ENCODE measurements around the gene NPAS3.

The NPAS3 gene

GRCh38 chr14:33477797-33478196 lies 539.1 kb downstream of the NPAS3 start:
- H3K9me2 ChIP-seq (replicated peaks; ENCODE audit: insufficient read depth, low read length) = no peaks in the 10 kb centered on the region
- H3K4me3 ChIP-seq (ENCODE audit: low read length) = no peak overlapping the region
- no peak overlapping the region for H3K4me2 ChIP-seq (ENCODE audit: low read depth, low read length)
- no peaks in the 10 kb centered on the region for H3K79me2 ChIP-seq (ENCODE audit: low read length)
- no peaks in the 10 kb centered on the region for H4K20me1 ChIP-seq (ENCODE audit: insufficient read depth, low read length)
- no peak overlapping the region for H3K9ac ChIP-seq (ENCODE audit: low read length)
- no peak for DNase-seq
- no peaks in the 10 kb centered on the region for H3K9me3 ChIP-seq (replicated peaks; ENCODE audit: insufficient read depth, low read length)
- TF ChIP-seq, protein P1, sequence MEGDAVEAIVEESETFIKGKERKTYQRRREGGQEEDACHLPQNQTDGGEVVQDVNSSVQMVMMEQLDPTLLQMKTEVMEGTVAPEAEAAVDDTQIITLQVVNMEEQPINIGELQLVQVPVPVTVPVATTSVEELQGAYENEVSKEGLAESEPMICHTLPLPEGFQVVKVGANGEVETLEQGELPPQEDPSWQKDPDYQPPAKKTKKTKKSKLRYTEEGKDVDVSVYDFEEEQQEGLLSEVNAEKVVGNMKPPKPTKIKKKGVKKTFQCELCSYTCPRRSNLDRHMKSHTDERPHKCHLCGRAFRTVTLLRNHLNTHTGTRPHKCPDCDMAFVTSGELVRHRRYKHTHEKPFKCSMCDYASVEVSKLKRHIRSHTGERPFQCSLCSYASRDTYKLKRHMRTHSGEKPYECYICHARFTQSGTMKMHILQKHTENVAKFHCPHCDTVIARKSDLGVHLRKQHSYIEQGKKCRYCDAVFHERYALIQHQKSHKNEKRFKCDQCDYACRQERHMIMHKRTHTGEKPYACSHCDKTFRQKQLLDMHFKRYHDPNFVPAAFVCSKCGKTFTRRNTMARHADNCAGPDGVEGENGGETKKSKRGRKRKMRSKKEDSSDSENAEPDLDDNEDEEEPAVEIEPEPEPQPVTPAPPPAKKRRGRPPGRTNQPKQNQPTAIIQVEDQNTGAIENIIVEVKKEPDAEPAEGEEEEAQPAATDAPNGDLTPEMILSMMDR (IDR thresholded peaks at IDR 0.05; ENCODE audit: low read length) = no peak
- TF ChIP-seq EZH2 (optimal IDR thresholded peaks at IDR 0.05; ENCODE audit: low read depth, low read length) (no peak), EZH2phosphoT487 (IDR thresholded peaks at IDR 0.05; ENCODE audit: low read length) (no peak)
- H3K36me3 ChIP-seq (replicated peaks; ENCODE audit: insufficient read depth, low read length) = no peaks in the 10 kb centered on the region
- H3F3A ChIP-seq (ENCODE audit: insufficient read depth, low read length) = no peaks in the 10 kb centered on the region
- no peak overlapping the region for H3K27ac ChIP-seq (ENCODE audit: low read length)
- no peak overlapping the region for H2AFZ ChIP-seq (ENCODE audit: low read length)
- H3K4me1 ChIP-seq (ENCODE audit: low read length) = no peaks in the 10 kb centered on the region
- no peaks in the 10 kb centered on the region for H3K27me3 ChIP-seq (replicated peaks; ENCODE audit: insufficient read depth, low read length)

DNA sequence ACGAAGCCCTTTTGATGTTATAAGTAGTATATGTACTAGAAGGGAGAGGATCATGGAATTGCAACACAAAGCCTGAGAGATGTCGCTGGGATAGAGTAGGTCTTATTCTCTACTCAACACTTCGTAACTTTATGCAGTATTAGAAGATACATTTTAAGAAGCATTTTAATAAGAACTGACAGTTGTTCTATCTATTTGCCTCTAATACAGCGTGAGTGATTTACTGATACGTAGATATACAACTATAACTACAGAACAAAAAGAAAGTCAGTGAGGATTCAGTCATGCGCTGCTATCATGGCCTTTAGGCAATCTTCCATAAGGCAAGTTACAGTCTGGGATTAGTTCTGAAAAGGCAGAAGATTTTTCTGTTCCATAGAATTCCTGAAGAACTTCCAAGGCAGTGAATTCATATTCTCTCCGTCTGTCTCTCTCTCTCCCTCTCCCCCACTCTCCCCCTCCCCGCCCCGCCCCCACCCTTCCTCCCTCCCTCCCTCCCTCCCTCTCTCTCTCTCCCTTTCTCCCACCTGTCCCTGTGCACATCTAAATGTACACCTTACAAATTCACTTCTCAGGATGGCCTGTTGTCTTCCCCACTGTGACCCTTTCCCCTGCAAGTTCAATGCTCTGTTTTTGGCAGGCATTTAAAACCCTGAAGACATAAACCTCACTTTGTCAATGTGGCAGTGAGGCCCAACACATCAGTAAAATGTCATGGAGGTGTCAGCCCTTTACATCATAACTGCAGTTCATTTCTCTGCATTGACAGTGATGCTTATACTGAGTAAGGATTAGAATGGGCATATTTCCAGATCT lies 541.6 kb downstream of the NPAS3 start:
- Histone ChIP-seq H3K9me3 (replicated peaks; ENCODE audit: insufficient read depth, low read length) (no peaks in the 10 kb centered on the region), H3K79me2 (ENCODE audit: low read length) (no peaks in the 10 kb centered on the region), H3K4me1 (ENCODE audit: low read length) (no peaks in the 10 kb centered on the region), H2AFZ (ENCODE audit: low read length) (no peak overlapping the region), H3K4me2 (ENCODE audit: low read depth, low read length) (no peak overlapping the region), H3F3A (ENCODE audit: insufficient read depth, low read length) (no peaks in the 10 kb centered on the region), H3K9ac (ENCODE audit: low read length) (no peak overlapping the region), H3K9me2 (replicated peaks; ENCODE audit: insufficient read depth, low read length) (no peaks in the 10 kb centered on the region), H3K4me3 (ENCODE audit: low read length) (no peak overlapping the region), H3K27me3 (replicated peaks; ENCODE audit: insufficient read depth, low read length) (no peaks in the 10 kb centered on the region), H3K36me3 (replicated peaks; ENCODE audit: insufficient read depth, low read length) (no peaks in the 10 kb centered on the region), H4K20me1 (ENCODE audit: insufficient read depth, low read length) (no peaks in the 10 kb centered on the region), H3K27ac (ENCODE audit: low read length) (no peak overlapping the region)
- DNase-seq = no peak
- TF ChIP-seq EZH2phosphoT487 (IDR thresholded peaks at IDR 0.05; ENCODE audit: low read length) = no peak
- no peak for TF ChIP-seq EZH2 (optimal IDR thresholded peaks at IDR 0.05; ENCODE audit: low read depth, low read length)
- TF ChIP-seq, protein P1 (IDR thresholded peaks at IDR 0.05; ENCODE audit: low read length) = no peak

DNA sequence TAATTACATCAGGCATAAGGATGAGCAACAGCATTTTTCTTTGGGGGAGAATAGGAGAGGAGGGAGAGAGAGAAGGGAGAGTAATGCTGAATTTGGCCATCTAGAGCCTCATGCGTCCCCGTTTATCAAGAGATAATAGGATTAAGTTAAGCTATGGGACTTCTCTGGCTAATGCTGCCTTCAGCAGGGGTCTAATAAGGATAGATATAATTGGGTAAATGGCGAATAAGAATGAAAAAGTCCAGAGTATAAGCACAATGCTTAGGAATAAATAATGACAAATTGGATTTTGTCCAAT lies 542.2 kb downstream of the NPAS3 start:
- Histone ChIP-seq H3K9me3 (replicated peaks; ENCODE audit: insufficient read depth, low read length) (no peaks in the 10 kb centered on the region), H2AFZ (ENCODE audit: low read length) (no peak overlapping the region), H3K79me2 (ENCODE audit: low read length) (no peaks in the 10 kb centered on the region), H3K27me3 (replicated peaks; ENCODE audit: insufficient read depth, low read length) (no peaks in the 10 kb centered on the region), H3K4me3 (ENCODE audit: low read length) (no peak overlapping the region), H3K4me1 (ENCODE audit: low read length) (no peaks in the 10 kb centered on the region), H4K20me1 (ENCODE audit: insufficient read depth, low read length) (no peaks in the 10 kb centered on the region), H3K9me2 (replicated peaks; ENCODE audit: insufficient read depth, low read length) (no peaks in the 10 kb centered on the region), H3K27ac (ENCODE audit: low read length) (no peak overlapping the region), H3K9ac (ENCODE audit: low read length) (no peak overlapping the region), H3K36me3 (replicated peaks; ENCODE audit: insufficient read depth, low read length) (no peaks in the 10 kb centered on the region), H3F3A (ENCODE audit: insufficient read depth, low read length) (no peaks in the 10 kb centered on the region), H3K4me2 (ENCODE audit: low read depth, low read length) (no peak overlapping the region)
- no peak for TF ChIP-seq EZH2 (optimal IDR thresholded peaks at IDR 0.05; ENCODE audit: low read depth, low read length)
- TF ChIP-seq, protein P1 (IDR thresholded peaks at IDR 0.05; ENCODE audit: low read length) = no peak
- TF ChIP-seq EZH2phosphoT487 (IDR thresholded peaks at IDR 0.05; ENCODE audit: low read length) = no peak
- DNase-seq = no peak
